Psoas muscle (tissue), 8 donors: ENCODE measurements around the gene CAMSAP1. TPM values are rescaled to one million over a fixed set of nuclear protein-coding genes. Genes with fewer than 3 reads are reported as not detected.

ENCODE experiments used
- ATAC-seq, 4 donors: fragments of 200-7000 bp; cut with Tn5 transposase; one replicate each; pipeline ENCODE4 v1.9.1; 2020; ENCODE audit warnings: moderate library complexity in 3 of 4, mild to moderate bottlenecking in 2 of 4
- DNase-seq, 2 donors: peaks; one replicate each; pipeline ENCODE4 v3.0.0-alpha.2; 2020
- H3K27ac ChIP-seq: fragments of 200-600 bp; one replicate; pipeline ENCODE4 v1.8.0; 2022
- H3K27me3 ChIP-seq, 3 donors: fragments of 200-600 bp in 1 of 3; one replicate each; pipeline versions ENCODE4 v1.6.1 to v1.8.0; 2013 to 2022; ENCODE audit warnings: low read length in 2 of 3, mild to moderate bottlenecking in 2 of 3, moderate library complexity in 1 of 3; ENCODE audit not compliant: insufficient read depth in 3 of 3
- H3K36me3 ChIP-seq, 2 donors: fragments of 200-600 bp in 1 of 2; one replicate each; pipeline versions ENCODE4 v1.6.1 to v1.8.0; 2013 to 2022; ENCODE audit warnings: low read depth in 1 of 2, mild to moderate bottlenecking in 1 of 2, moderate library complexity in 1 of 2; ENCODE audit not compliant: insufficient read depth in 1 of 2
- H3K4me1 ChIP-seq: fragments of 200-600 bp; one replicate; pipeline ENCODE4 v1.8.0; 2022
- H3K4me3 ChIP-seq: fragments of 200-600 bp; one replicate; pipeline ENCODE4 v1.8.0; 2022; ENCODE audit warnings: mild to moderate bottlenecking
- H3K9me3 ChIP-seq: fragments of 200-600 bp; one replicate; pipeline ENCODE4 v1.8.0; 2022
- CTCF ChIP-seq: fragments of 200-600 bp; IDR thresholded peaks from one replicate; pipeline ENCODE4 v1.8.0; 2022; ENCODE audit warnings: antibody characterized with exemption
- WGBS, 3 donors: extraction: QIAGEN DNeasy Blood & Tissue Kit; methylation state at CpG; one replicate each; pipeline versions ENCODE4 v1.1.6 to v1.1.7; 2013; 5-methylcytosine and 5-hydroxymethylcytosine counted together
- intact Hi-C, 2 donors: fragments of 100-400 bp; cut with DNase I; formaldehyde crosslinking; loops; one replicate each; pipeline versions ENCODE4 v1.11.0 to v1.14.2; 2022
- polyA plus RNA-seq, 3 donors: library from polyadenylated mRNA; stranded (reverse); fragments of 200-250 nt; gene quantifications; one replicate each; pipeline ENCODE4 v1.2.3, GENCODE V29; 2013
- total RNA-seq, 4 donors: library from RNA; stranded (reverse); fragmentation: NEBNext Ultra II Directional in 2 of 4; extraction: Animal tissue kit (Norgen Biotek cat#: 25700) in 2 of 4; gene quantifications; one replicate each; pipeline versions ENCODE4 v1.2.1 to v1.2.4, GENCODE V29; 2021 to 2023
- donor health status: healthy with polysubstance abuse.
- donor health status: DM: no; HTN: no; CAD: no; lungs with moderate emphysema.
- donor health status: Bipolar disorder and iron deficiency.
- donor health status: healthy.
- donor health status: DM: yes; HTN: yes; CAD: no.
- donor health status: DM: no; HTN: no; CAD: no.
- donor health status: DM: no; HTN: no; CAD: no.
- donor health status: DM: yes; HTN: yes; CAD: no.

Gene CAMSAP1
- total and polyA plus RNA-seq, 7 donors, result 21.3 to 51.5 (median 41.5) TPM

- DNase-seq (no peak), ATAC-seq (no peak)
- WGBS, 3 donors, result 80 to 84% (median 81%) methylated on average over 3 of the region's 3 CpGs
- H3K27ac ChIP-seq, result no peak overlapping the region
- no peak for TF ChIP-seq CTCF
- no peaks in the 10 kb centered on the region for H3K36me3 ChIP-seq
- intact Hi-C loops, result no loop called here
- H3K4me1 ChIP-seq, result no peaks in the 10 kb centered on the region
- no peaks in the 10 kb centered on the region for H3K27me3 ChIP-seq
- H3K4me3 ChIP-seq, result no peak overlapping the region
- H3K9me3 ChIP-seq, result no peaks in the 10 kb centered on the region
Observed at GRCh38 chr9:135833864-135834263, 73.5 kb downstream of the CAMSAP1 start.

- Histone ChIP-seq H3K27ac (no peak overlapping the region), H3K36me3 (peaks cover 0 to 14% of the 10 kb centered on the region in 2 donors), H3K4me1 (no peaks in the 10 kb centered on the region), H3K4me3 (no peak overlapping the region), H3K9me3 (no peaks in the 10 kb centered on the region), H3K27me3 (no peaks in the 10 kb centered on the region)
- DNase-seq (no peak), ATAC-seq (no peak)
- intact Hi-C loops, result no loop called here
- 97% methylated on average over 1 of the region's 1 CpG for WGBS, 3 donors
- no peak for TF ChIP-seq CTCF
Observed at GRCh38 chr9:135830496-135830895, 76.8 kb downstream of the CAMSAP1 start.

GRCh38 chr9:135828656-135829055 lies 78.7 kb downstream of the CAMSAP1 start:
- H3K4me1 ChIP-seq, result no peaks in the 10 kb centered on the region
- ATAC-seq (no peak), DNase-seq (no peak)
- no peaks in the 10 kb centered on the region for H3K27me3 ChIP-seq
- WGBS, 3 donors, result 95 to 99% (median 97%) methylated on average over 5 of the region's 5 CpGs
- H3K27ac ChIP-seq, result no peak overlapping the region
- no peak overlapping the region for H3K4me3 ChIP-seq
- no peak for TF ChIP-seq CTCF
- no peaks in the 10 kb centered on the region for H3K9me3 ChIP-seq
- intact Hi-C loops, result no loop called here
- H3K36me3 ChIP-seq, result peaks cover 0 to 28% of the 10 kb centered on the region in 2 donors

- ATAC-seq (no peak), DNase-seq (no peak)
- 98% methylated on average over 13 of the region's 13 CpGs for WGBS, 3 donors
- intact Hi-C loops, result no loop called here
- H3K9me3 ChIP-seq, result no peaks in the 10 kb centered on the region
- no peak overlapping the region for H3K4me3 ChIP-seq
- no peaks in the 10 kb centered on the region for H3K4me1 ChIP-seq
- H3K27ac ChIP-seq, result no peak overlapping the region
- H3K36me3 ChIP-seq, result peaks cover 0 to 34% of the 10 kb centered on the region in 2 donors
- H3K27me3 ChIP-seq, result no peaks in the 10 kb centered on the region
- TF ChIP-seq CTCF, result no peak
Observed at GRCh38 chr9:135827866-135828580, 79.3 kb downstream of the CAMSAP1 start.

DNA sequence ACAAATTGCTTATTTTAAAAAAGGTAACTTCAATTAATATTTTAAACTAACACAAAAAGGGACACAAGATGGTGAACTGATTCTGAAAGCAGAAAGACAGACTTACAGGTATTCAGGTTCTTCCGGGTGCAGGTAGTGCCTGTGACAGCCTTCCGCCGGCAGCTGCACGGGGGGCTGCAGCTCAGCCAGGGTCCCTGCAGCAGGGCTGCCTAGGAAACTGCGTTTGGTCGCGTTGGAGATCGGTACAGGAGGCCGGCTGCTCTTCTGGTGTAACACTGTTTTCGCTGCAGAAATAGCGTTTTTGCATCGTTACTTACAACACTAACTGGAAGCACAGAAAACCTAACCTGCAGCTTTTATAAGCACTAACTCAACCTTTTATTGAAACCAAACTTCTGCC lies 80.0 kb downstream of the CAMSAP1 start:
- TF ChIP-seq CTCF, result no peak
- intact Hi-C loops, result no loop called here
- peaks cover 0 to 41% of the 10 kb centered on the region in 2 donors for H3K36me3 ChIP-seq
- H3K27ac ChIP-seq, result no peak overlapping the region
- DNase-seq, result no peak
- no peaks in the 10 kb centered on the region for H3K9me3 ChIP-seq
- 93 to 95% (median 94%) methylated on average over 12 of the region's 12 CpGs for WGBS, 3 donors
- no peak for ATAC-seq
- H3K4me3 ChIP-seq, result no peak overlapping the region
- no peaks in the 10 kb centered on the region for H3K4me1 ChIP-seq
- H3K27me3 ChIP-seq, result no peaks in the 10 kb centered on the region
